ENCODE measurements around the gene SLC35A5.

Gene SLC35A5

GRCh38 chr3:112572701-112573100 lies 10.9 kb downstream of the SLC35A5 start:
- no peak for FAIRE-seq

- no peak for FAIRE-seq
These were observed 17.4 kb downstream of the SLC35A5 start for GRCh38 chr3:112579232-112579631.

GRCh38 chr3:112579697-112580096 lies 17.9 kb downstream of the SLC35A5 start:
- FAIRE-seq = no peak

GRCh38 chr3:112582244-112582874 lies 20.5 kb downstream of the SLC35A5 start:
- FAIRE-seq = peak; percentile 70

GRCh38 chr3:112583105-112583504 lies 21.3 kb downstream of the SLC35A5 start:
- FAIRE-seq = no peak

- FAIRE-seq = no peak
These were observed 23.9 kb downstream of the SLC35A5 start for GRCh38 chr3:112585782-112586181.

- FAIRE-seq = no peak
These were observed 25.5 kb downstream of the SLC35A5 start for GRCh38 chr3:112587336-112587735.

- FAIRE-seq = no peak
These were observed 31.4 kb downstream of the SLC35A5 start for GRCh38 chr3:112593258-112593657.

- FAIRE-seq = no peak
These were observed 33.0 kb downstream of the SLC35A5 start for GRCh38 chr3:112594856-112595255.

- FAIRE-seq = no peak
These were observed 36.1 kb downstream of the SLC35A5 start for GRCh38 chr3:112597945-112598344.

- FAIRE-seq = no peak
These were observed 36.9 kb downstream of the SLC35A5 start for GRCh38 chr3:112598731-112599130.

GRCh38 chr3:112602217-112602838 lies 40.5 kb downstream of the SLC35A5 start:
- no peak for FAIRE-seq

- no peak for FAIRE-seq
These were observed 42.7 kb downstream of the SLC35A5 start for GRCh38 chr3:112604536-112604935.

GRCh38 chr3:112605285-112605684 lies 43.4 kb downstream of the SLC35A5 start:
- FAIRE-seq = no peak

- FAIRE-seq = no peak
These were observed 44.3 kb downstream of the SLC35A5 start for GRCh38 chr3:112606098-112606497.

GRCh38 chr3:112607863-112608262 lies 46.0 kb downstream of the SLC35A5 start:
- FAIRE-seq = no peak

- no peak for FAIRE-seq
These were observed 48.3 kb downstream of the SLC35A5 start for GRCh38 chr3:112610121-112610520.

GRCh38 chr3:112611752-112612515 lies 50.1 kb downstream of the SLC35A5 start:
- no peak for FAIRE-seq

GRCh38 chr3:112615989-112616731 lies 54.3 kb downstream of the SLC35A5 start:
- no peak for FAIRE-seq

- FAIRE-seq = no peak
These were observed 55.4 kb downstream of the SLC35A5 start for GRCh38 chr3:112617285-112617684.

GRCh38 chr3:112619295-112619694 lies 57.5 kb downstream of the SLC35A5 start:
- FAIRE-seq = no peak

GRCh38 chr3:112623213-112623612 lies 61.4 kb downstream of the SLC35A5 start:
- no peak for FAIRE-seq

GRCh38 chr3:112623717-112624116 lies 61.9 kb downstream of the SLC35A5 start:
- FAIRE-seq = no peak

Measured in TTC549 (cell line).